ENCODE data around the gene SPDYC.

Gene SPDYC, protein sequence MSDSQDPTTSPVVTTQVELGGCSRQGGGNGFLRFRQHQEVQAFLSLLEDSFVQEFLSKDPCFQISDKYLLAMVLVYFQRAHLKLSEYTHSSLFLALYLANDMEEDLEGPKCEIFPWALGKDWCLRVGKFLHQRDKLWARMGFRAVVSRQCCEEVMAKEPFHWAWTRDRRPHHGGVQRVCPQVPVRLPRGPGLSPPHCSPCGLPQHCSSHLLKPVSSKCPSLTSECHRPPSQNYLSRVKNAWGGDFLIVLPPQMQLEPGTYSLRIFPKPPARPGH

DNA sequence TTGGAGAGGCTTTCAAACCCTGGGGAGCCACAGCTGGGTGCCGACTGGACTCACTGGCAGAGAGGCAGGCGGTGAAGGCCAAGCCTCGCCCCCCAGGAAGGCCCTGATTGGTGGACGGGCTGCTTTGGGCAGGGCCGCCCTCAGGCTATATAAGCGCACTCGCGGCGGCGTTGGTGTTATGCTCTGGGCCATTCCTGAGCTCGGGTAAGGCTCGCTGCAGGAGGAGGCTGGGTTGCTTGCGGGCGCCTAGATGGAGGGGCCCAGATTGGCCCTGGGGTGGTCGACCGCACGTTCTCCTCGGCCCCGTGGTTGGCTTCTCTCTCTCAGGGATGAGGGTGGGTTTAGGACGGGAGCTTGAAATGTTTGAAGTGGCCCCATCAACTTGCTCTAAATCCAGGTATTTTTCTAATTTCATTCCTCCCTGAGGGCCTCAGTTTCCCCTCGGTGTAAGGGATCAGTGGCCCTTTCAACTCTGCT is at the start of gene SPDYC:
Gene SPDYC, plus strand, starts transcription at position 176 of the 477 bp plus-strand sequence. CDS start 1,125 bp downstream, outside the sequence.
- DNase-seq = no peak

DNA sequence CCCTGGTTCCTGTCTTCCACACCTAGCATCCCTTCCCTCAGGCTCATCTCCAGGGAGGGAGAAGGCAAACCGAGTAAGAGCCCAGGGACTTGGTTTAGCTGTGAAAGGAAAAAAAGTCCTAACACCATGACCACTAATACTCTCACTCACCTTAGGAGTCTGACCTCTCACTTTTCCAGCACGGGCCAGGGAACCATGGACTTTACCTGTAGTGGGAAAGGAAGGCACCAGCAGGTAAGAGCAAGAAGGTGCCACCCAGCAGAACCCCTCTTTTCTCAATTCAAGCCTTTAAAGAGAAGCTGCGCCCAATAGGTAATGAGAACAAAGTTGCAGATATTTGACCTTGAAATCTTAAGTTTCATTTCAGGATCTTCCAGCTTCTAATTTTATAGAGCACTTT is 49.2 kb upstream of the SPDYC start:
- no peak for DNase-seq

DNA sequence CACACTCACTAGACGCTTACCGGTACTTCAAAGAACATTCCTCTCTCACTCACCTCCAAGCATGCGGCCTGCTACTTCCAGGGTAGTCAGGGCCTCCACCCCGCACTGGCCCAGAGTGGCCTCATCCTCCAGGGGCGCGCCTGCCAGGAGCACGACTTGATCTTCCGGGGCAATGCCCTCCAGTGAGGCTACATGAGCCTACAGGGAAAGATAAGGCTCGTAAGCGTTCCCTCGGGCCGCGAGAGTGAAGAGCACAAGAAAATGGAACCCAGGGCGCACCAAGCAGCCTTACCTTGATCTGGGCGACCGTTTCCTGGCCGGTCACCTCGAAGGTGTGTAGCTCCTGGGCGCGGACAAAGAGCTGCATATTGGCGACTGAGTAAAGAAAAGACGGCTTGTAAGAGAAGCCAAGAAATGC is 48.6 kb upstream of the SPDYC start:
- DNase-seq = no peak

DNA sequence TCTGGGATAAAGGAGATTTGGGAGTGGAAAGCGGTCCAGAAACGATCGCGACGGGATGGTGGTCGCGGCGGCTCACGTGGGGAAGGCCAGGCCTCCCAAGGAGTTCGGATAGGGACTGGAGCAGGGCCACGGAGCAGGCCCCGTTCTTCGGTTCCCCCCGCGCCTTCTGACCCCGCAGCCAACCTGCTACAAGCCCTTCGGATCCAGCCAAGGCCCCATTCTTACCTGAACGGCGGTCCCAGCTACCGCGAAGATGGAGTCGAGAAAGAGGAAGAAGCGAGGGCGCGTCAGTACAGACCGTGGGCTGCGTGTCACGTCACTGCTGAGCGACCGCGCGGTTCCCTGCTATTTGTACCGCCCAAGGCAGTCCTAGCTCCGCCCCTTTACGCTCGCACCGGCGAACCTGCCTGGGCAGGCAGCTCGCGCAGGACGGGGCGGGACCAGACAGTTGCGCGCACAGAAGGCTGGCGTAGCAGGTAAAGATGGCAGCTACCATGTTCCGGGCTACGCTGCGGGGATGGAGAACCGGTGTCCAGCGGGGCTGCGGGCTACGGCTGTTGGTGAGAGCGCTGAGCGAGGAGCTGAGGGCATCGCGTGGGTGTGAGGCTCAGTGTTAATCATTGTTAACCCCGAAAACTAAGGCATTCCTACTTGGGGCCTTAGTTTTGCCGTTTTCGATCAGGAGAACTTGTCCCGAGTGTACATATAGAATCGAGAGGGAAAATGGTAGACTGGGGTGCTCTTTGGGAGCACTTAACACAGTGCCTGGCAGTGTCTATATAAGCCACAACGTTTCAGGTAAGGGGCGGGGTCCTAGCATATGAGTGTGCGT is 48.0 kb upstream of the SPDYC start, which contains the start of the genes FAU and MRPL49:
Gene FAU, minus strand, starts transcription at position 270 of the 832 bp plus-strand sequence. CDS start 321 bp downstream, outside the sequence.
Gene MRPL49, plus strand, starts transcription at position 457 of the 832 bp plus-strand sequence. Its CDS starts 26 bp downstream, at position 483.
- DNase-seq = peak; percentile 98 to 99

DNA sequence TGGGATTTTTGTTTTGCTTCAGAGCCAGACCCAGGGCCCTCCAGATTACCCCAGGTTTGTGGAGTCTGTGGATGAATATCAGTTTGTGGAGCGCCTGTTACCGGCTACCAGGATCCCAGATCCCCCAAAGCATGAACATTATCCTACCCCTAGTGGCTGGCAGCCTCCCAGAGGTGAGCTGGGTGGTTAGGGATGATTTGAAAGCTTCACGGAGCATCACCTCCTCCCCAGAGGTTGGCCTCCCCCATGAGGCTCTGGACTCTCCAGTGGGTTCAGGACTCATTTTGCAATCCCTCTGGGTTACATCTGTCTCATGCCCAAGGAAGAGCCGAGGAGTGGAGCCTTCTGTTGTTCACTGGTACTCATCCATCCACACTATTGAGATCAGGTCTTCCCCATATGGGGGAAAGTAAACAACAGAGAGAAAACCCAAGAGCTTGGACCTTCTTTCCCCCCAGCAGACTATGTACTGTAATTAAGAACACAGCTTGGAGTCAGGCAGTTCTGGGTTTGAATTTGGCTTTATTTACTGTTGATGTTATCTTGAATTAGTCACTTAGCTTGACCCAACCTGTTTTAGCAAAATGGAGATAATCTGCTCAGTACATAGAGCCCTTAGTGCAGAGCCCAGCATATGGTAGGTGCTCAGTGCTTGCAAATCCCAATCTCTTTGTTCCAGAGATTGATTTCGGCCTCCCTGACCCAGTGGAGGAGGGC is 45.4 kb upstream of the SPDYC start:
- DNase-seq = no peak

DNA sequence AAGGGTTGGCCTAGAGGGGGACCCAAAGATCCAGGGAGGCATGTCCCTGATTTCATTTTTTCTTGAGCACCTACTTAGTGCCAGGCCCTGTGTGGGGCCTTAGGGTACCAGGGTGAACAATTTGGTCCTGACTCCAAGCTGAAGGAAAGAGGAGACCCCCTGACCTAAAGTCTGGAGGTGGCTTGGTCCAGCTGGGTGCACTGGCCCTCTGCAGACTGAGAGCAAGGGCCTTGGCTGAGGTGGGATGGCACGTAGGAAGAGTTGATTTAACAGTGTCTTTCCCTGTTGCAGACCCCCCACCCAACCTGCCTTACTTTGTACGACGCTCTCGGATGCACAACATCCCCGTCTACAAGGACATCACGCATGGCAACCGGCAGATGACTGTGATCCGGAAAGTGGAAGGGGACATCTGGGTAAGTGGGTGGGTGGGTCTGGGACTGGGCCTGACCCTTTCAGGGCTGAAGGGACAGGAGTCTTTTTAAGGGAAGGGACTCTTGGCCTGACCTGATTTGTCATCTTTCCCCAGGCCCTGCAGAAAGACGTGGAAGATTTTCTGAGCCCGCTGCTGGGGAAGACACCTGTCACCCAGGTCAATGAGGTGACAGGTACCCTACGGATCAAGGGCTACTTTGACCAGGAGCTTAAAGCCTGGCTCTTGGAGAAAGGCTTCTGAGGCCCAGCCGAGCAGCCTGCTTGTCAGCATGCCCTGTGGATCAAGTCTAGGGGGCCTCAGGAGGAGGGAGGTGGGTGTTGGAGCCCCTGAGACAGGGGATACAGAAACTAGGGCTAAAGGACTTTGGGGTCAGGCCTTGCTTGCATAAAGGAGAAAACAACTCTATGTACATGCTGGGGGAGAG is 44.6 kb upstream of the SPDYC start:
- DNase-seq = no peak

DNA sequence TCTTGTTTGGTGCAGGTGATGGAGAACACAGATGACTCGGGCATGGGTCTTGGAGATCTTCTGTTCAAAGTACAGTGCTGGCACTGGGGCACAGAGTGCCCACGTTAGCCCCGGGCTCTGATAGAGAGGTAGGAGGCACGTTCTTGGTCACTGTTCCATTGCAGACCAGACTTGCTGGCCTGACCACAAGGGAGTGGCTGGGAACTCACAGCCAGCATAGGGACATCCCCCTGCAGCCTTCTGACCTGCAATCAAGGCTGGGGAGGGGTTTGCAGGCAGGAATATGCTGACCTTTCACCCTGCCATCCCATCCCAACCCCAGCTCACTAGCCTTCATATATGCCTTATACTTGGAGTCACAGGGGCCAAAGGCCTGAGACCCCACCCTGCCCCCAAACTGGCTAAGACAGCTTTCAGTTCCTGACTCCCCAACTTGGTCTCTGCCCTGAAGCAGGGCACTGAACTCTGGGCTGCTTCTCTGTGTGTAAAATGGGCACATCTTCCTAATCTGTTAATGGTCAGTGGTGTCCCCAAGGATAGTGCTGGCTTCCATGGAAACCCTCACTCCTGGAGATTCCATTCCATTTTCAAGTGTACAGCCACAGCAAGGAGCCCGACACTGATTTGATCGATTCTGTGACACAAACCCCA is 43.3 kb upstream of the SPDYC start:
- DNase-seq = no peak

DNA sequence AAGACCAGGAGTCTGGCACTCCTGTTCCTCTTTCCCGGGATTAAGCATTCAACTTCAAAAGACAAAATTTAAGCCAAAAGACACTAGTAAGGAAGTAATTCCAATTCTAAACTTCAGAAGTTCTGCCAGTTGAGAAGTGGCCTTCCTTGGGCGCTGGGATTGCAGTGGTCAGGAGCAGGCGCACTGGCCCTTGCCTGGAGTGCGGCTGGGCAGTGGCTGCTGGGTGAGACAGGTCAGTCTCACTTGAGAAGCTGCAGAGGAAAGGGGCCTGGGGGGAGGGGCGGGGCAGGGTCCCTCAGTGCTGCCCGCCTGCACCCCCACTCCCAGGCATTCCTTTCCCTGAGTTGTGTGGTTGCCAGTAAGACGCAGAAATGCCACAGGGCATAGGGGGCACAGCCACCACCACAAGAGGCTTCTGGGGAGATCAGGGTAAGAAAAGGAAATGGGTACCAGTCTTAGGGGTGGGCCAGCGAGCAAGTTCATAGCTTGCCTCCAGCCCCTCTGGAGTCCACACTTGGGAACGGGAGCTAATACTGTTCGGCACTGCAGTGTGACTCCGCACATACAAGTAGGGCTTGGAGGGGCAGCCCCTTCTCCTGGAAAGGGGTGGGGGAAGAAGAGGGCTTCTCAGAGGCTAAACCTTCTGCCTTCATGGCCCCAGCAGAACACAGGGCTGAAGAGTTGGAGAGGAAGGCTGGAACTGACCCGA is 42.4 kb upstream of the SPDYC start:
- DNase-seq = no peak

DNA sequence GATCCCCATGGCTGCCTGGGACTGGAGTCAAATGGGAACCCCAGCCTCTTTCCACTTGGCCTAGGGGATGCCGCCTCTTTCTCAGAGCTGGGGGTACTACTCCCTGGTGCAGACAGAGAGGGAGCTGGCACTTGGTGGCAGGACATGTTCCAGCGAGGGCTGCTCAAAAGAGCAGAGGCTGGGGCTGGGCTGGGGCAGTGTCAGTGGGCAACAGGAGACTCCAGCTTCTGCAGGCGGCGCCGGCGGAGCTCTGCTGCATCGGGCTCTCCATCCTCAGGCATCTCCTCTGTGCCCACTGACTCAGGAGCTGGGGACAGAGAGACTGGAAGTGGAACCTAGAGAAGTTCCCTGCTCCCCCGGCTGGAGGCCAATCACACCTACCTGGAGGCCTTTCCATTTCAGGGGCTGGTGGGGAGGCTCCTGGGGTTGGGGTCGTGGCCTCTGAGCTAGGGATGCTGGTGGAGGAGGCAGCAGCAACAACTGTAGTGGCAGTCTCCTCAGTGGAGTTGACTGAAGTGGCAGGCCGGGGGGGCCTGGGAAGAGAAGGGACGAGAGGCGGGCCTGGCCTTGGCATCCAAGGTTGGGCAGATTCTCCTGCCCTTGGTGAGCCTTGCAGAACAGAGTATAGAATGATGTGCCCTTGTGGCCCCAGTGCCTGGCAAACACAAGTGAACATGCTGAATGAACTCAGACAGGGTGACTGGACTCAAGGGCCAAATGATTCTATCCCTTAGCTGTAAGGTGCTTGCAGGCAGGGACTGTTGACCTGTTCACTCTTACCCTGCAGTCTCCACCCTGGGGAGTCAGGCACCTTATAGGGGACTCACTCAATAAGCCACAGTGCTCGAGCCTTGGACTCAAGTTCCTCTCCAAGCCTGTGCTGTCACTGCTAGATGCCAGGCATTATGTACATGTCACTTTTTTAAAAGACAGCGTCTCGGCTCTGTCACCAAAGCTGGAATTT is 41.6 kb upstream of the SPDYC start:
- DNase-seq = no peak

DNA sequence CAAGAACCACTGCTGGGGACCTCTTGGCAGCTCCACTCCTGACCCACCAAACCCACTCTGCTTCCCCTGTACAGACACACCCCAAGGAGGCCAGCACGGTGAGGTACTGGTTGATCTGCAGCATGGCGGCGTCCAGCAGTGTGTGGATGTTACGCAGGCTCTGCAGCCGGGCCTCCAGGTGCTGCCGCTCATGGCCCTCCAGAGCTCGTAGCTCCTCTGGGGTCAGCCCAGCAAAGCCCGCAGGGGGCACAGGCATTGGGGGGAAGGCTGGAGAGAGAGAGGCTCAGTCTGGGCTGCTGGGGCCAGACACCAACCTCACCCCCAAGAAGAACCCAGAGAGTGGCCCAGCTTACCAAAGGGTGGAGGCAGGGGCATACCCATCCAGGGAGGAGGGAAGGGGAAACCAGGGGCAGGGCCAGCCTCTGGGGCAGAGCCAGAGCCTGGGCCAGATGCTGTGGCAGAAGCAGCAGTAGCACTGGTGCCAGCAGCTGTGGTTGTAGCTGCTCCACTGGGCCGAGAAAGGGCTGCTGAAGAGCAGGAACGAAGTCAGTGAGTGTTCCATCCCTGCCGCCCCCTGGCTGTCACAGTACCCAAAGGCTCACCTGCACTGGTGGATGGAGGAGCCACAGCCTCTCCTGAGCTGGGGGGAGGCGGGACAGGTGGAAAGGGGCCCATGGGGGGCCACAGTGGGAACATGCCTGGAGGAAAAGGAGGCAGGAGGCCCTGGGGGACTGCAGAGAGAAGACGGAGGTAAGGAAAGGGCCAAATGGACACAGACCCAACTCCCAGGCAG is 40.2 kb upstream of the SPDYC start:
- DNase-seq = no peak

DNA sequence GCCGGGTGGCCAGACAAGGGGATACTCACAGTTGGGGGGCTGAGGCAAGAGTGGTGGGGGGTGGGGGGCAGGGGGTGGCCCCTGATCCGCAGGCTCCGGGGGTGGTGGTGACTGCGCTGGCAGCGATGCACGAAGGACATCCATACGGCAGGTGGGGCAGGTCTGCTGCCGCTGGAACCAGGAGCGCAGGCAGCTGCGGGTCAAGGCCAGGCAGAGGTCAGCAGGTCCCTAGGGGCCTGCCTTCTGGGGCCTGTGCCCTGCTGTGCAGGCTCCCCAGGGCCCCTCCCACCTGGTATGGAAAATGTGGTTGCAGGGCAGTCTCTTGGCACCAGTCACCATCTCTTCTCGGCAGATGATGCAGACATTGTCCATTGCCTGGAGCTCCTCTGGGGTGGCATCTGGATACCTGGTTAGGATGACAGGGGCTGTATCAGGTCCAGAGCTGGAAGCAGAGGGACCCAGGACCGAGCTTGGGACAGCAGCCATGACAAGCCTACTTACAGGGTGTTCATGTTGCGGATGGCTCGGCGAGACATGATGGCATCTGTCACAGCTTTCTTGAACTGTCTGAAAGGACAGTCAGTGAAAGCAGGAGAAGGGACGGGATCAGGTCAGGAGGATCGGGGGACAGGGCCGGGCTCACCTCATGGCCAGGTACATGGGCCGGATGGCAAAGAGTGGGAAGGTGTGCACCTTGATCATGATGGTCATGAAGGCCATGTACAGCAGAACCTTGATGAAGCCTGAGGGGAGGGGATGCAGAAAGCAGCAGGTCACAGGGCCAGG is 39.2 kb upstream of the SPDYC start:
- no peak for DNase-seq

DNA sequence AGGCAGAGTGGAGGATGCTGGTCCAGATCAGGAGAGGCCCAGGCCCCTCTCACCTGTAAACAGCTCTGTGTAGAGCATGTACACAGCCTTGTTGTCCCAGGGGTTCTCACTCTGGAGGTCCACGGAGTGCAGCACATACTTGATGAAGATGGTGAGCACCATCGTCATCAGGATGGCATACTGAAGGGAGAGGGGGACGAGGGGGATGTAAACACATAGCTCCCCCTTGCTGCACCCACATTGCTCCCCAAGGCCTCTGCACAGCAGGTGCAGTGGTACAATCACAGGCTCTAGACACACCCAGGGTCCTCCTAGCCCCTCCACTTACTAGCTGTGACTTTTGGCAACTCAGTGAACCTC is 38.6 kb upstream of the SPDYC start:
- DNase-seq = no peak

DNA sequence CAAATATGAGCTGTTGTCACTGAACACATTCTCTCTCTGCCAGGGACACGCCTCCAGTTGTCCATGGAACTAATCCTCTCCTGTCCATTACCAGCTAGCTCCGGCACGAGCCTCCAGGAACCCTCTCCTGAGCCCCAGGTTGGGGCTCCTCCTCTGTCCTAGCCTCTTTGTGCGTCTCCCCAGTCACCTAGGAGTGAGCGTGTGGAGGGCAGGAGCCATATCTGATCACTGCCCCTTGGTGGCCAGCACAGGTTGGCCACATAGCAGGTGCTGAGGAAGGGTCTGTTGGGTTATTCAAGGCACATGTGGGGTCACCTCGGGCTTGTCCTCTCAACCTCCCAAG is 38.2 kb upstream of the SPDYC start:
- DNase-seq = no peak

DNA sequence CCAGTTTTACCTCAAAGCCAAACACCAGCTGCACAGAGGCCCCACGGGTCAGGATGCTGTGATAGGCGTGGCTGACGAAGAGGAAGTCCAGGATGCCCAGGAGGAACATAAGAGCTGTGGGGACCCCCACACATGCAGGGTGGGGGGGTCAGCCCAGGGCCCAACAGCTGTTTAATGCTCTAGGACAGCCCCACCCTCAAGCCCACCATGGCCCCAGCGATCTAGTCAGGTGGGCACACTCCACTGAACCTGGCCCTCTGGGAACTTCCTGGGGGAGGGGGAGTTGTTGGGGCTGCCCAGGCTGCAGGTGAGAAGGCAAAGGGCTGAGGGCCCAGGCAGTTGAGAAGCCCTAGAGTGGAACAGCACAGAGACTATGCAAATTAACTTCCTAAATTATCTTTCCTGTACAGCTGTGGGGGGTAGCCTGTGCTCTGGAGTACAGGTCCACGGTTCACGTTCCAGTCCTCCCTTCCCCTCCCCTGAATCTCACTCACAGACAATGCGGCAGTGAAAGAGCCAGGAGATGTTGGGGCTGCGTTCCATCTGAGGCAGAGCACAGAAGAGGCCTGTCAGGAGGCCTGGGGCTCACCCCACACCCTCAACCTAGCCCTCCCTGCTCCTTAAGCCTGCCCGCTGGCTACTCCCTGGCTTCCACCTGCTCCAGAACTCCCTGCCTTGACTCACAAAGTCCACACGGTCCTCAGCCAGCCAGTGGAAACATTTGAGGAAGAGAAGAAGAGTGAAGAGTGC is 37.6 kb upstream of the SPDYC start:
- DNase-seq = peak in 1 of 2 experiments; percentile 8

DNA sequence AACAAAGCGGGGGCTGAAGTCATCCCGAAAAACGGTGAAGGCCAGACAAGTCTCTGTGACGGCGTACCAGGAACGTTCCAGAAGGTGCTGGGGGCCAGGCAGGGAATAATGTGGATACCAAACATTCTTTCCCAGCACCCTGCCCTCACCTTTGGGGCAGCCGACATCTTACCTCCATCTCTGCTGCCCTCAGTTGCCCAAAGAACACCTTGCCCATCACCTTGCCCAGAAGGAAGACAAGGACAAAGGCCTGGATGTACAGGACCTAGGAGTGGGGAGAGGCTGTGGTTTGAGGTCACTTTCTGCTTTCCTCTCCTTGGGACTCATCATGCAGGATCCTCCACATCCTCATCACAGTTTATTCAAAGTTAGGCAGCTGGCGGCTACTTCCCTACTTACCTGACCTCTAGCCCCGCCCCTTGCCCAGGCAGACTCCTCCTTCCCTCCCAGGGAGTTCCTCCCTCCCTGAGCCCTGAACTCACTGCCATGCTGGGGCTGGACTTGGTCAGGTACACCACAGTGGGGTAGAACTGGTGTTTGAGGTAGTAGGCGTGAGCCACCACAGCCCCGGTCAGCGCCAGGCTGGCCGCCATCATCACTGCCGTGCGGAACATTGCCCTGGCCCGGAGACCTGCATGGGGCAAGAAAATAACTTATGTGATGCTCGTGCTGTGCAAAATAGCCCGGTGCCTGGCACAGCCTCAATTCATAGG is 36.9 kb upstream of the SPDYC start:
- peak; percentile 16 to 23 for DNase-seq

DNA sequence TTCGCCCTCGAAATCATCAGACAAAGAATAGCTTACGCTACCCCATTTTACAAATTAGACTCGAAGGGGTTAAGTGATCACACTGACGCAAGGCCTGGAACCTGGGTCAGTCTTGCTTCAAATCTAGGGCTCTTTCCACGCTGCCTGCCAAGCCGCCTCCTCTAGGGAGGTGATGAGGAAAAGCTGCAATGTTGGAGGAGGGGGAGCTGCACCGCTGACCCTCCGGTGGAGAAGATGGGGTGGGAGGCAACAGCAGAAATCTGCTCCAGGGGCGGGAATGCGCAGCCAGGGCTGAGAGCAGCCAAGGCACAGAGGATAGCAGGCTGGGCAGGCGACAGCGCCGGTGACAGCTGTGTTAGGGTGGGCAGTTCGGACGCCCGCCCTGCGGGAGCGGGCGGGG is 36.3 kb upstream of the SPDYC start:
- DNase-seq = peak in 1 of 2 experiments; percentile 23
